Measurements from ENCODE around the gene KCNA1. TPM values are rescaled to one million over a fixed set of nuclear protein-coding genes. Genes with fewer than 3 reads are reported as not detected.

KCNA1 gene
- total and polyA plus RNA-seq, 2 donors (not counting 3 experiments of a cell fraction or from before 2014, with no cell fraction given): not detected

DNA sequence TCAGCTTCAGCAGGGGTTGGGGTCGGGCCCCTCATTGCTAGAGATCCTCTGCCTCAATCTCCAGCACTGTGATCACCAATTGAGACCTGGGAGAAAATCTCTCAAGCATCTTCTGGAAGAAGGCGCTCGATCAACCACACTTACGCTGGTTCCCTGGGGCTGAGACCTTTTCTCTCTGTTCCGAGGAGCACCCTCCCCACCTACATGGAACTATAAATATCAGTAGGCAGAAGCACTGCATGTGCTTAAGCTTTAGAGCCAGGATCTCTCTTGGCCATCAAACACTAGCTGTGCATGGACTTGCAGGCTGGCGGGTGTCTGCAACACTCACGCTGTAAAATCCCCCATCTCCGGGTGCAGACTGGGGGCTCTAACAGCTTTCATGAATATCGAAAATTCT lies 38.2 kb upstream of the KCNA1 start:
- Histone ChIP-seq H2AFZ (ENCODE audit: low read depth, low read length) (no peak overlapping the region), H3K27ac (ENCODE audit: insufficient read depth, low read depth, low read length) (no peak overlapping the region), H3K4me1 (ENCODE audit: control insufficient read depth, extremely low read depth, insufficient read depth, low read length) (no peaks in the 10 kb centered on the region), H3K27me3 (ENCODE audit: control insufficient read depth in 2 of 2, insufficient read depth in 2 of 2, low read length in 2 of 2) (no peaks in the 10 kb centered on the region), H3K9me3 (replicated peaks; ENCODE audit: control insufficient read depth, insufficient read depth, low read length) (no peaks in the 10 kb centered on the region), H3K36me3 (ENCODE audit: control insufficient read depth in 2 of 2, extremely low read depth in 1 of 2, insufficient read depth in 2 of 2, low read length in 2 of 2) (no peaks in the 10 kb centered on the region), H3K4me3 (replicated peaks in 1 of 3; ENCODE audit: insufficient read depth in 1 of 3, low read depth in 1 of 3, low read length in 3 of 3) (no peak overlapping the region), H3K4me2 (ENCODE audit: insufficient read depth, low read length) (no peak overlapping the region), H3K9ac (replicated peaks; ENCODE audit: extremely low read depth, insufficient read depth, low read length) (no peak overlapping the region), H3K79me2 (ENCODE audit: control insufficient read depth, insufficient read depth, low read length) (no peaks in the 10 kb centered on the region), H4K20me1 (replicated peaks; ENCODE audit: control insufficient read depth, extremely low read depth, insufficient read depth, low read length) (no peaks in the 10 kb centered on the region), H3K9me1 (replicated peaks; ENCODE audit: control insufficient read depth, extremely low read depth, insufficient read depth, low read length) (no peaks in the 10 kb centered on the region)
- intact Hi-C loops (cut with micrococcal nuclease): no loop called here
- ChIA-PET CTCF (no interaction called here), POLR2A (no interaction called here)
- dilution Hi-C loops (cut with MboI; ENCODE audit: extremely low pct_ligation_motif_present, low sequenced_read_pairs): no loop called here
- no TSS peak for BruUV-seq (replicated peaks)
- DNase-seq (ENCODE audit: low read depth, low spot score) (no peak), FAIRE-seq (no peak)
- TF ChIP-seq GATA2 (IDR thresholded peaks at IDR 0.05; ENCODE audit: insufficient read depth, insufficient read length, low read depth, low read length) (no peak), EZH2 (IDR thresholded peaks at IDR 0.05; ENCODE audit: borderline replicate concordance, low read depth, low read length, severe bottlenecking) (no peak), POLR2AphosphoS5 (IDR thresholded peaks at IDR 0.05; ENCODE audit: insufficient read depth, low read depth, low read length) (no peak), MYC (IDR thresholded peaks at IDR 0.05; ENCODE audit: low read depth, low read length) (no peak), JUN (IDR thresholded peaks at IDR 0.05; ENCODE audit: borderline replicate concordance, insufficient read depth, insufficient read length, low read depth) (no peak), POLR2A (IDR thresholded peaks at IDR 0.05; ENCODE audit: low read depth, low read length) (no peak), FOS (IDR thresholded peaks at IDR 0.05; ENCODE audit: borderline replicate concordance, insufficient read depth, low read length) (no peak)
- TF ChIP-seq, protein P1, sequence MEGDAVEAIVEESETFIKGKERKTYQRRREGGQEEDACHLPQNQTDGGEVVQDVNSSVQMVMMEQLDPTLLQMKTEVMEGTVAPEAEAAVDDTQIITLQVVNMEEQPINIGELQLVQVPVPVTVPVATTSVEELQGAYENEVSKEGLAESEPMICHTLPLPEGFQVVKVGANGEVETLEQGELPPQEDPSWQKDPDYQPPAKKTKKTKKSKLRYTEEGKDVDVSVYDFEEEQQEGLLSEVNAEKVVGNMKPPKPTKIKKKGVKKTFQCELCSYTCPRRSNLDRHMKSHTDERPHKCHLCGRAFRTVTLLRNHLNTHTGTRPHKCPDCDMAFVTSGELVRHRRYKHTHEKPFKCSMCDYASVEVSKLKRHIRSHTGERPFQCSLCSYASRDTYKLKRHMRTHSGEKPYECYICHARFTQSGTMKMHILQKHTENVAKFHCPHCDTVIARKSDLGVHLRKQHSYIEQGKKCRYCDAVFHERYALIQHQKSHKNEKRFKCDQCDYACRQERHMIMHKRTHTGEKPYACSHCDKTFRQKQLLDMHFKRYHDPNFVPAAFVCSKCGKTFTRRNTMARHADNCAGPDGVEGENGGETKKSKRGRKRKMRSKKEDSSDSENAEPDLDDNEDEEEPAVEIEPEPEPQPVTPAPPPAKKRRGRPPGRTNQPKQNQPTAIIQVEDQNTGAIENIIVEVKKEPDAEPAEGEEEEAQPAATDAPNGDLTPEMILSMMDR (IDR thresholded peaks at IDR 0.05; ENCODE audit: extremely low read depth in 1 of 2, insufficient read depth in 1 of 2, low read depth in 1 of 2, low read length in 2 of 2): no peak
- TF ChIP-seq, protein P2, sequence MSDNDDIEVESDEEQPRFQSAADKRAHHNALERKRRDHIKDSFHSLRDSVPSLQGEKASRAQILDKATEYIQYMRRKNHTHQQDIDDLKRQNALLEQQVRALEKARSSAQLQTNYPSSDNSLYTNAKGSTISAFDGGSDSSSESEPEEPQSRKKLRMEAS (IDR thresholded peaks at IDR 0.05; ENCODE audit: insufficient read depth, insufficient read length): no peak
